ENCODE results near the gene ELOVL7. TPM values are rescaled to one million over a fixed set of nuclear protein-coding genes. Genes with fewer than 3 reads are reported as not detected.

ELOVL7 gene
- total and polyA plus RNA-seq, 10 donors: 0.43 to 8.1 (median 2.1) TPM

GRCh38 chr5:60727033-60727679 is 116.9 kb downstream of the ELOVL7 start:
- 88 to 96% (median 89%) methylated on average over 1 of the region's 1 CpG for WGBS, 5 donors
- no peaks in the 10 kb centered on the region for H3K36me3 ChIP-seq
- intact Hi-C loops (cut with DNase I; ENCODE audit: low total_unique reads): no loop called here
- no peak for DNase-seq
- TF ChIP-seq CTCF (IDR thresholded peaks at IDR 0.05 in 8 of 11, conservative IDR thresholded peaks at IDR 0.05 in 3 of 11): no peak
- no peak for TF ChIP-seq POLR2AphosphoS5 (IDR thresholded peaks at IDR 0.05)
- no peak for TF ChIP-seq POLR2A (IDR thresholded peaks at IDR 0.05)
- H3K9me3 ChIP-seq: no peaks in the 10 kb centered on the region
- no peaks in the 10 kb centered on the region for H3K4me1 ChIP-seq
- peaks cover 0 to 9% (median 0%) of the 10 kb centered on the region in 7 donors for H3K27me3 ChIP-seq (replicated peaks in 1 of 7)
- H3K27ac ChIP-seq: no peak overlapping the region
- H3K4me3 ChIP-seq: no peak overlapping the region

- TF ChIP-seq CTCF (IDR thresholded peaks at IDR 0.05 in 8 of 11, conservative IDR thresholded peaks at IDR 0.05 in 3 of 11): no peak
- Histone ChIP-seq H3K27ac (no peak overlapping the region), H3K4me3 (no peak overlapping the region), H3K27me3 (replicated peaks in 1 of 7) (peaks cover 0 to 8% (median 0%) of the 10 kb centered on the region in 7 donors), H3K36me3 (no peaks in the 10 kb centered on the region), H3K9me3 (no peaks in the 10 kb centered on the region), H3K4me1 (no peaks in the 10 kb centered on the region)
- DNase-seq: no peak
- 65 to 87% (median 71%) methylated on average over 2 of the region's 2 CpGs for WGBS, 5 donors
- intact Hi-C loops (cut with DNase I; ENCODE audit: low total_unique reads): no loop called here
These were observed 119.9 kb downstream of the ELOVL7 start for GRCh38 chr5:60724126-60724525.

- intact Hi-C loops (cut with DNase I; ENCODE audit: low total_unique reads): no loop called here
- no peak for DNase-seq
- Histone ChIP-seq H3K4me1 (no peaks in the 10 kb centered on the region), H3K36me3 (no peaks in the 10 kb centered on the region), H3K9me3 (peaks cover 0 to 2% (median 0%) of the 10 kb centered on the region in 8 donors), H3K27ac (no peak overlapping the region), H3K27me3 (replicated peaks in 1 of 7) (no peaks in the 10 kb centered on the region), H3K4me3 (no peak overlapping the region)
- WGBS, 5 donors: 82 to 93% (median 87%) methylated on average over 6 of the region's 6 CpGs
- no peak for TF ChIP-seq POLR2AphosphoS5 (IDR thresholded peaks at IDR 0.05)
- no peak for TF ChIP-seq POLR2A (IDR thresholded peaks at IDR 0.05)
- no peak for TF ChIP-seq CTCF (IDR thresholded peaks at IDR 0.05 in 8 of 11, conservative IDR thresholded peaks at IDR 0.05 in 3 of 11)
These were observed 121.7 kb downstream of the ELOVL7 start for GRCh38 chr5:60722416-60722815.

GRCh38 chr5:60719329-60719728 is 124.7 kb downstream of the ELOVL7 start:
- intact Hi-C loops (cut with DNase I; ENCODE audit: low total_unique reads): no loop called here
- DNase-seq: no peak
- H3K9me3 ChIP-seq: peaks cover 0 to 15% (median 0%) of the 10 kb centered on the region in 8 donors
- no peaks in the 10 kb centered on the region for H3K36me3 ChIP-seq
- no peak overlapping the region for H3K27ac ChIP-seq
- TF ChIP-seq POLR2A (IDR thresholded peaks at IDR 0.05): no peak
- no peak for TF ChIP-seq POLR2AphosphoS5 (IDR thresholded peaks at IDR 0.05)
- no peak for TF ChIP-seq CTCF (IDR thresholded peaks at IDR 0.05 in 8 of 11, conservative IDR thresholded peaks at IDR 0.05 in 3 of 11)
- H3K27me3 ChIP-seq (replicated peaks in 1 of 7): no peaks in the 10 kb centered on the region
- H3K4me3 ChIP-seq: no peak overlapping the region
- no peaks in the 10 kb centered on the region for H3K4me1 ChIP-seq
